ENCODE data around the gene MPEG1.

DNA sequence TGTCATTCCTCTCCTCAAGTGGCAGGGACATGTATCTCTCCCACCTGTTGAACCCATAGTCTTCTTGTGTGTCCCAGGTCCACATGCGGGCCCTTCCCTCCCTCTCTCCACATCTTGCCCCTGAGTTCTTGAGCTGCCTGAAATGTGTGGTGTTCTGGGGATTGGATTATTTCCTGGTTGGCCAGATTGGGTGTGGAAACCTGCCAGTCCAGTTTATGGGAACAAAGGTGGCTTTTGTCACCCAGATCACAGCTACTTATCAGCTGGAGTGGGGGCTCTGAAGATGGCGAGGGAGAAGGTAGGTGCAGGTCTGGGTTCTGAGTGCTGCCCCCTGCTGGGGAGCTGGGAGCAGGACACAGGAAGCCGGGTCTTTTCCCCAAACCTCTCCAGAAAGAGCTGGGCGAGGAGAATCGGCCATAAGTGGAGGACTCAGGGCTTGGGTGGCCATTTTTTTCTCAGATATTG, 26.6 kb downstream of the MPEG1 start:
- TF ChIP-seq, protein P1, sequence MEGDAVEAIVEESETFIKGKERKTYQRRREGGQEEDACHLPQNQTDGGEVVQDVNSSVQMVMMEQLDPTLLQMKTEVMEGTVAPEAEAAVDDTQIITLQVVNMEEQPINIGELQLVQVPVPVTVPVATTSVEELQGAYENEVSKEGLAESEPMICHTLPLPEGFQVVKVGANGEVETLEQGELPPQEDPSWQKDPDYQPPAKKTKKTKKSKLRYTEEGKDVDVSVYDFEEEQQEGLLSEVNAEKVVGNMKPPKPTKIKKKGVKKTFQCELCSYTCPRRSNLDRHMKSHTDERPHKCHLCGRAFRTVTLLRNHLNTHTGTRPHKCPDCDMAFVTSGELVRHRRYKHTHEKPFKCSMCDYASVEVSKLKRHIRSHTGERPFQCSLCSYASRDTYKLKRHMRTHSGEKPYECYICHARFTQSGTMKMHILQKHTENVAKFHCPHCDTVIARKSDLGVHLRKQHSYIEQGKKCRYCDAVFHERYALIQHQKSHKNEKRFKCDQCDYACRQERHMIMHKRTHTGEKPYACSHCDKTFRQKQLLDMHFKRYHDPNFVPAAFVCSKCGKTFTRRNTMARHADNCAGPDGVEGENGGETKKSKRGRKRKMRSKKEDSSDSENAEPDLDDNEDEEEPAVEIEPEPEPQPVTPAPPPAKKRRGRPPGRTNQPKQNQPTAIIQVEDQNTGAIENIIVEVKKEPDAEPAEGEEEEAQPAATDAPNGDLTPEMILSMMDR (IDR thresholded peaks at IDR 0.05): no peak
- no peak for TF ChIP-seq POLR2A (IDR thresholded peaks at IDR 0.05)
- TF ChIP-seq EP300 (IDR thresholded peaks at IDR 0.05): no peak

All from ovary (tissue), 3 donors.